ENCODE results near the gene HIBADH. TPM values are rescaled to one million over a fixed set of nuclear protein-coding genes. Genes with fewer than 3 reads are reported as not detected.

Gene HIBADH
- total RNA-seq, 1 donor from 2014 or later = 15.7 TPM

GRCh38 chr7:27635728-27636127 is 27.0 kb downstream of the HIBADH start:
- Mint-ChIP-seq H3K27ac (ENCODE audit: unreplicated experiment) (no peak overlapping the region), H3K9me3 (peaks cover 5% of the 10 kb centered on the region), H3K4me3 (no peak overlapping the region), H3K27me3 (ENCODE audit: low read depth) (no peaks in the 10 kb centered on the region), H3K36me3 (ENCODE audit: low read depth) (peaks cover 10% of the 10 kb centered on the region), H3K4me1 (no peaks in the 10 kb centered on the region)
- no peak for TF ChIP-seq CTCF (conservative IDR thresholded peaks at IDR 0.05)
- DNase-seq (ENCODE audit: low read depth, low spot score) = no peak

GRCh38 chr7:27634671-27635493 is 27.8 kb downstream of the HIBADH start:
- Mint-ChIP-seq H3K9me3 (peaks cover 5% of the 10 kb centered on the region), H3K36me3 (ENCODE audit: low read depth) (peaks cover 10% of the 10 kb centered on the region), H3K27me3 (ENCODE audit: low read depth) (no peaks in the 10 kb centered on the region), H3K27ac (ENCODE audit: unreplicated experiment) (no peak overlapping the region), H3K4me1 (no peaks in the 10 kb centered on the region), H3K4me3 (no peak overlapping the region)
- no peak for DNase-seq (ENCODE audit: low read depth, low spot score)
- no peak for TF ChIP-seq CTCF (conservative IDR thresholded peaks at IDR 0.05)

- TF ChIP-seq CTCF (conservative IDR thresholded peaks at IDR 0.05) = no peak
- no peak overlapping the region for H3K27ac Mint-ChIP-seq (ENCODE audit: unreplicated experiment)
- DNase-seq (ENCODE audit: low read depth, low spot score) = no peak
Measured at GRCh38 chr7:27633062-27633461, 29.6 kb downstream of the HIBADH start.

GRCh38 chr7:27631391-27631790 is 31.3 kb downstream of the HIBADH start:
- peaks cover 2% of the 10 kb centered on the region for H3K36me3 Mint-ChIP-seq (ENCODE audit: low read depth)
- TF ChIP-seq CTCF (conservative IDR thresholded peaks at IDR 0.05) = no peak
- no peak for DNase-seq (ENCODE audit: low read depth, low spot score)
- no peak overlapping the region for H3K4me3 Mint-ChIP-seq
- H3K4me1 Mint-ChIP-seq = no peaks in the 10 kb centered on the region
- no peaks in the 10 kb centered on the region for H3K27me3 Mint-ChIP-seq (ENCODE audit: low read depth)
- no peaks in the 10 kb centered on the region for H3K9me3 Mint-ChIP-seq
- no peak overlapping the region for H3K27ac Mint-ChIP-seq (ENCODE audit: unreplicated experiment)

More at GRCh38 chr7:27633062-27633461, 29.6 kb downstream of the HIBADH start:
- Mint-ChIP-seq H3K9me3 (no peaks in the 10 kb centered on the region), H3K36me3 (ENCODE audit: low read depth) (no peaks in the 10 kb centered on the region), H3K4me1 (no peaks in the 10 kb centered on the region), H3K27me3 (ENCODE audit: low read depth) (no peaks in the 10 kb centered on the region), H3K4me3 (no peak overlapping the region)

- H3K9me3 Mint-ChIP-seq = peaks cover 3% of the 10 kb centered on the region
- H3K4me3 Mint-ChIP-seq = no peak overlapping the region
- no peaks in the 10 kb centered on the region for H3K4me1 Mint-ChIP-seq
- H3K36me3 Mint-ChIP-seq (ENCODE audit: low read depth) = peaks cover 14% of the 10 kb centered on the region
- H3K27ac Mint-ChIP-seq (ENCODE audit: unreplicated experiment) = no peak overlapping the region
- DNase-seq (ENCODE audit: low read depth, low spot score) = no peak
- H3K27me3 Mint-ChIP-seq (ENCODE audit: low read depth) = no peaks in the 10 kb centered on the region
- no peak for TF ChIP-seq CTCF (conservative IDR thresholded peaks at IDR 0.05)
Measured at GRCh38 chr7:27627146-27627545, 35.5 kb downstream of the HIBADH start.

All from neural crest cell (in vitro differentiated cells).